Karpas-422 (cell line): ENCODE measurements around the gene PTPRD. TPM values are rescaled to one million over a fixed set of nuclear protein-coding genes. Genes with fewer than 3 reads are reported as not detected.

Source experiments
- DNase-seq: peaks from one replicate; pipeline ENCODE4 v3.0.0-alpha.2; 2015
- H2AFZ ChIP-seq: fragments of 200-600 bp; sonication (generic); 2 replicates; pipeline ENCODE4 v1.6.1; 2014; ENCODE audit warnings: antibody characterized with exemption, low read length, mixed read lengths
- H3K27ac ChIP-seq: fragments of 200-600 bp; sonication (generic); 2 replicates; pipeline ENCODE4 v1.5.1; 2014; ENCODE audit warnings: mild to moderate bottlenecking, low read length, moderate library complexity
- H3K27me3 ChIP-seq: fragments of 200-600 bp; sonication (generic); 2 replicates; pipeline ENCODE4 v1.6.1; 2014; ENCODE audit warnings: low read length, mixed read lengths
- H3K36me3 ChIP-seq: fragments of 200-600 bp; sonication (generic); 2 replicates; pipeline ENCODE4 v1.6.1; 2014; ENCODE audit warnings: low read length, mixed read lengths; ENCODE audit not compliant: insufficient read depth
- H3K4me1 ChIP-seq: fragments of 200-600 bp; sonication (generic); 2 replicates; pipeline ENCODE4 v1.6.1; 2014; ENCODE audit warnings: mild to moderate bottlenecking, low read length, mixed read lengths
- H3K4me2 ChIP-seq: fragments of 200-600 bp; sonication (generic); 2 replicates; pipeline ENCODE4 v1.6.1; 2014; ENCODE audit warnings: low read length, low read depth, mild to moderate bottlenecking; ENCODE audit not compliant: poor library complexity, severe bottlenecking
- H3K4me3 ChIP-seq: fragments of 200-600 bp; sonication (generic); 2 replicates; pipeline ENCODE4 v1.5.1; 2014; ENCODE audit warnings: mild to moderate bottlenecking, antibody characterized with exemption, low read length, mixed read lengths
- H3K79me2 ChIP-seq: fragments of 200-600 bp; sonication (generic); 2 replicates; pipeline ENCODE4 v1.6.1; 2014; ENCODE audit warnings: mild to moderate bottlenecking, low read length, mixed read lengths
- H3K9ac ChIP-seq: fragments of 200-600 bp; sonication (generic); 2 replicates; pipeline ENCODE4 v1.6.0; 2014; ENCODE audit warnings: low read length
- H3K9me2 ChIP-seq: fragments of 200-600 bp; sonication (generic), shearing (Covaris generic); replicated peaks from 2 replicates; pipeline ENCODE4 v1.6.0; 2014; ENCODE audit warnings: mild to moderate bottlenecking, low read length, moderate library complexity; ENCODE audit not compliant: insufficient read depth
- H3K9me3 ChIP-seq: fragments of 300-700, 200-600 bp; sonication (generic); 2 replicates; pipeline ENCODE4 v1.6.1; 2014; ENCODE audit warnings: low read length, mixed read lengths
- H4K20me1 ChIP-seq: fragments of 200-600 bp; sonication (generic); 2 replicates; pipeline ENCODE4 v1.6.1; 2014; ENCODE audit warnings: mild to moderate bottlenecking, antibody characterized with exemption, low read length, low read depth; ENCODE audit not compliant: insufficient read depth
- total RNA-seq: library from RNA; depleted of rRNA; stranded (reverse); fragments of >200 nt; shearing (Covaris generic); gene quantifications from 2 replicates; pipeline ENCODE4 v1.2.3, GENCODE V29; 2014; ENCODE audit warnings: low replicate concordance

Gene PTPRD
- total RNA-seq, 1 experiment from 2014 or later: 0.63 TPM

DNA sequence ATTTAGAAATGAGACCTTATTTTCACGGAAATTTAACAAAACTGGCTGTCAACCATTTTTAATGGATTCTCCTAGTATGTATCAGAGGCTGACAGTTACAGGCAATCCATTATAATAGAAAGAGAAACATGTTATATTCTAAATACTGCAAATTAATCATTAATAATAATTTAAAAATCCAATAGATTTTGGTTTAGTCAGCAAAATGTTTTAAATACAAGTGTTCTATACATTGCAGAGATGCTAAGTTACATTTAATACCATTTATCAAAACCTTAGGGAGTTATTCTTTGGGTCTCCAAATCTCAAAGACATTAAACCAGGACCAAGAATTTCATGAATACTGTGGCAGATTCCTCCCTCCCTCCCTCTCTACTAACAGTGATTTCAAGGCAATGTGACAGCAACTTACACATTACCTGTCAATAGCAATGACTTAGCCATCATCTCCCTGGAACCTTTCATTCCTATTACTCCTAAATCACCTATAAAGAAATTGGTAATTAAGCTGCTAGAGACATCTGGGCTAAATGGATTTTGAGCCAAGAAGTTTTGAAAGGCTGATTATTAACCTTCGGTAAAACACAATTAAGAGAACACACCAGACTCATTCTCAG is 2044.7 kb downstream of the PTPRD start:
- Histone ChIP-seq H3K4me3 (no peak overlapping the region), H3K79me2 (no peaks in the 10 kb centered on the region), H3K36me3 (no peaks in the 10 kb centered on the region), H3K27me3 (no peaks in the 10 kb centered on the region), H3K27ac (no peak overlapping the region), H3K4me2 (no peak overlapping the region), H3K9me2 (no peaks in the 10 kb centered on the region), H3K9ac (no peak overlapping the region), H4K20me1 (no peaks in the 10 kb centered on the region), H3K9me3 (peaks cover 16% of the 10 kb centered on the region), H2AFZ (no peak overlapping the region), H3K4me1 (no peaks in the 10 kb centered on the region)
- DNase-seq: no peak

DNA sequence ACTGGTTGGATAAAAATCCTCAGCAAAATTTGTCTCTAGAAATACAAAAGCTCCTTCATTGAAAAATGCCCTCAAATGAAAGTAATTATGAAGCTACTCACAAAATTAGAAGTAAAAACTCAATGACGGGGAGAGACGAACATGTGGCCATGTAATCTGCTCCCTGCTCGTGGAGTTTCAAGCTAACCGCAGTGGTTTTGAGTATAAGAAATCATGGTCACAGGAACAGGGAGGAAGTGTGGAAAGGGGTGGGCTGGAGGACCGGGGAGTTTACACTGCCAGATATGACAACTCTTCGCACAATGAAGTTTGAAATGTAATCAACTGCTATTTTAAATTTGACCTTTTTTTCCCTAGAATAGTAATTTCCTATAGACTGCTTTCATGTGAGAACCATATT is 2047.8 kb downstream of the PTPRD start:
- Histone ChIP-seq H3K4me2 (no peak overlapping the region), H4K20me1 (no peaks in the 10 kb centered on the region), H2AFZ (no peak overlapping the region), H3K9ac (no peak overlapping the region), H3K4me3 (no peak overlapping the region), H3K27me3 (no peaks in the 10 kb centered on the region), H3K9me3 (peaks cover 8% of the 10 kb centered on the region), H3K36me3 (no peaks in the 10 kb centered on the region), H3K27ac (no peak overlapping the region), H3K4me1 (no peaks in the 10 kb centered on the region), H3K9me2 (no peaks in the 10 kb centered on the region), H3K79me2 (no peaks in the 10 kb centered on the region)
- DNase-seq: no peak

DNA sequence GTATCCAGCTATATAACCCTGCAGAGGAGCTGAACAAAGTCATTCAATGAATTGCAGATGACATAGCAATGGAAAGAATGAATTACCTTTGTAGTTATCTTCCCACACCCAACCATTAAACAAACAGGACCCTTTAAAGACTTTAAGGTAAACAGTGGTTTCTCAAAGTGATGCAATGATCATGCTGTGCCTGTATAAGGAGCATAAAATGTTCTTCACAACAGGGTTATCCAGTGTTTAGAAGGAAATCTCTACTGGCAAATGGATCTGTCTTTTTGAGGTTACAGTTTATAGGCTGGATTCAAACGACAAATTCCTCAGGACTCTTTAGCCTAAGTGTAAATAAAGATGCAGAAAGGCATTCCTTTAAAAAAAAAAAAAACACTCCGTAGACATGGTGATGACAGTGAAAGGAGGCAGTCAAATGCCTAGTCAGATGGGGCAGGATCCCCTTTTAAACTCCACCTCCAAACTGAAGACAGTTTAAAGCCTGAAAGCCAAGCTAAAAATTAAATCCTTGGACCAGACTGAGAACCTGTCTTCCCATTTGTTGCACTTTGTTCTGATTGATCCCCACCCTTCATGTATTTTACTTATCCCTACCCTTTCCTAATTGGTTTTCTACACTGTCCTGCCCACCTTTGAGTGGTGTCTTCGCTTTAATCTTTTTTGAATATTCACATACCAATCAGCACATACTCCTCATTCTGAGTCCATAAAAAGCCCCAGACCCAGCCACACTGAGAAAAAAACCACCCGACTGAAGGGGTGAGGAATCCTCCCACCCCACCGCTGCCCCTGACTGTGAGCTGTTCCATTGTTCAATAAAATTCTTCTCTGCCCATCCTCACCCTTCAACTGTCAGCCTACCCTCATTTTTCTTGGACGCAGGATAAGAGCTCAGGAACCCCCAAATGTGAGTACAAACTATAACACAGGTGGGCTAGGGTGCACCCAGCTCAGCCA is 2052.0 kb downstream of the PTPRD start:
- H3K4me3 ChIP-seq: no peak overlapping the region
- no peak for DNase-seq
- H3K9ac ChIP-seq: no peak overlapping the region
- no peaks in the 10 kb centered on the region for H4K20me1 ChIP-seq
- no peaks in the 10 kb centered on the region for H3K9me2 ChIP-seq
- no peaks in the 10 kb centered on the region for H3K79me2 ChIP-seq
- H3K4me1 ChIP-seq: no peaks in the 10 kb centered on the region
- no peak overlapping the region for H2AFZ ChIP-seq
- no peaks in the 10 kb centered on the region for H3K27me3 ChIP-seq
- H3K4me2 ChIP-seq: no peak overlapping the region
- H3K9me3 ChIP-seq: peaks cover 3% of the 10 kb centered on the region
- H3K36me3 ChIP-seq: no peaks in the 10 kb centered on the region
- H3K27ac ChIP-seq: no peak overlapping the region

DNA sequence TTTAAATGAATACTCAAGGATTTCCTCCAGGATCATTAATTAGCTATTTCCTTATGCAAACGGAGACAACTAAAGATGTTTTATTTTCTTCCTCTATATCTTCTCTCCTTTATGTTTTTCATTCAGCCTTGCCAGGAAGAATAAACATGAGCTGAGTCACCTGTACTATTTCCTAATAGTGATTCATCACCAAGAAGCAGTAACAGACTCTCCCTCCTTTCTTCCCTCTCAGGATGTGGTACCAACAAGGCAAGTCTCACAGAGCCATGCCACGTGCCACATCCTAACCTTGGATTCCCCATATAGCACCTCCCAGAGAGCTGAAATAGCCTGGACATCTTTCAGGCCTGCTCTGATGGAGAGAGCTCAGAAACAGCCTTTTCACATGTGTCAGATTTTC is 2054.6 kb downstream of the PTPRD start:
- no peak overlapping the region for H3K27ac ChIP-seq
- no peak overlapping the region for H2AFZ ChIP-seq
- no peaks in the 10 kb centered on the region for H3K79me2 ChIP-seq
- H3K4me1 ChIP-seq: no peaks in the 10 kb centered on the region
- H3K9me2 ChIP-seq: no peaks in the 10 kb centered on the region
- H4K20me1 ChIP-seq: no peaks in the 10 kb centered on the region
- DNase-seq: no peak
- no peak overlapping the region for H3K4me3 ChIP-seq
- no peaks in the 10 kb centered on the region for H3K36me3 ChIP-seq
- no peaks in the 10 kb centered on the region for H3K27me3 ChIP-seq
- H3K9me3 ChIP-seq: no peaks in the 10 kb centered on the region; the same call in 1 of the 2 replicates
- H3K4me2 ChIP-seq: no peak overlapping the region
- H3K9ac ChIP-seq: no peak overlapping the region

DNA sequence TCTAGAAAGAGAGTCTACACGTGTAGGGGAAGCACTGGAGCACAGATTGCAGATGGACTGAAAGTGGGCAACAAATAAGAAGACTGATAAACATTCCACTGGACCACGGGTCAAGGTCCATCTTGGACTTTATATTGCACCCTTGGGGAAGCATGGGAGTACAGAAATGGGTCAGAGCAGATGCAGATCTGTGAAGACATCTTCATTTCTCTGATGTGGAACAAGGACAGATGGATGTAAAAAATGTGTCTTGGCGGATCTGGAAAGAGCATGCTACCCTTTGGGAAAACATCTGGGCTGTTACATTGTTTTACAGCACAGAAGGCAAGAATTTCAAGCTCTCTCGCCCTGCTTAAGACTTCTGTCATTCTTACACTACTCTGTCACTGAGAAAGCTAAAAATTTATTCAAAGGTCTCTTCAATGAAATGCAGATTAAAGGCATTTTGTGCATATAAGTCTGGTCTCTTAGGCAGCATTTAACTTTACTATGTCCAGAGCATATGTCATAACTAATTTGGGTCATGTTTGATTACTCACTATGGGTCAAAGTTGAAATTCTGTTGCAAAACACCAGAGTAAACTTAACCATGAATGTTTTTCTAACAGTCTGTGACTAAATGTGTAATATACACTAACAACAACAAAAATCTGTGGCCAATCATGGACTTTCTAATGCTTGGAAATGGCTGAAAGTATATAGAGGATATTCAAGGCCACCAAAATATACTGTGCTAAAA is 2056.9 kb downstream of the PTPRD start:
- H2AFZ ChIP-seq: no peak overlapping the region; the same call in 1 of the 2 replicates
- H3K9ac ChIP-seq: no peak overlapping the region
- DNase-seq: no peak

DNA sequence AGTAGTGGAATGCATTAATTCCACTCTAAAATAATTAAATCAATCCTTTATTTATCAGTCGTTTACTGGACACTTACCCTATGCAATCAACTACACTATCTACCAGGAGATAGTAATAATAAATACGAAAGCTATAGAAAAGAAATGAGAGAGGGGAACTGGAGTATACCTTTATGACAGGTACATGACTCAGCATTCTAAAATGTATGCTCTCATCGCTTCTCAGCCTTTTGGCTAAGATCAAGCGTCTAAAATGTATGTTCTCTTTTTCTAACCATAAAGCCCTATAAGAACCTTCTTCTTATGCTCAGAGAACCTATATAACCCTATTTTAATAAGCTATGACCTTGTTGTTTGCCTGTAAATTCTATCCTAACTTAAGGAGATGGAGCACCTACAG is 2059.4 kb downstream of the PTPRD start:
- no peak overlapping the region for H3K27ac ChIP-seq
- no peak overlapping the region for H2AFZ ChIP-seq
- H3K36me3 ChIP-seq: no peaks in the 10 kb centered on the region
- no peaks in the 10 kb centered on the region for H3K4me1 ChIP-seq
- no peak overlapping the region for H3K4me3 ChIP-seq
- H3K9ac ChIP-seq: no peak overlapping the region
- no peak overlapping the region for H3K4me2 ChIP-seq
- peaks cover 15% of the 10 kb centered on the region for H3K9me3 ChIP-seq
- H3K79me2 ChIP-seq: no peaks in the 10 kb centered on the region
- no peak for DNase-seq
- no peaks in the 10 kb centered on the region for H3K9me2 ChIP-seq
- no peaks in the 10 kb centered on the region for H4K20me1 ChIP-seq
- no peaks in the 10 kb centered on the region for H3K27me3 ChIP-seq

More for the DNA sequence above, 2056.9 kb downstream of the PTPRD start:
- no peak overlapping the region for H3K4me3 ChIP-seq
- no peaks in the 10 kb centered on the region for H4K20me1 ChIP-seq
- H3K79me2 ChIP-seq: no peaks in the 10 kb centered on the region
- no peak overlapping the region for H3K4me2 ChIP-seq
- no peak overlapping the region for H3K27ac ChIP-seq
- H3K4me1 ChIP-seq: no peaks in the 10 kb centered on the region
- H3K9me2 ChIP-seq: no peaks in the 10 kb centered on the region
- H3K36me3 ChIP-seq: no peaks in the 10 kb centered on the region
- H3K27me3 ChIP-seq: no peaks in the 10 kb centered on the region
- H3K9me3 ChIP-seq: peaks cover 7% of the 10 kb centered on the region

DNA sequence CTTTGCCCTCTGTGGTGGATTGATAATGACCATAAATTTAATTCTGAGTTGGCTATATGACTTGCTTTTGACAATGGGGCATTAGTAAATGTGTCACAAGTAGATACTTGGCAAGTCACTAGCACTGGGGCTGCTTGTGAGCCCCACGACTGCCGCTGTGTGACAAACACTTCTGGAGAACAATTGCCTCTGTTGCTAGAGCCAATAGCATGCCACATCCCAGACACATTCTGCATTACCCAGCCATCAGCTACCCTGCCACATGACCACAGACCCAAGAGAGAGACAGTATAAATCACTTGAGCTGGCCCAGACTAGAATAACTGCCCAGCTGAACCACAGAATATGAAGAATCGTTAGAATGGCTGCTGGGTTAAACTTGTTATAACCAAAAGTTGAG is 2060.1 kb downstream of the PTPRD start:
- H3K9me3 ChIP-seq: peaks cover 19% of the 10 kb centered on the region
- H3K4me2 ChIP-seq: no peak overlapping the region
- no peaks in the 10 kb centered on the region for H3K79me2 ChIP-seq
- no peaks in the 10 kb centered on the region for H3K36me3 ChIP-seq
- no peak overlapping the region for H3K27ac ChIP-seq
- H3K4me3 ChIP-seq: no peak overlapping the region
- no peaks in the 10 kb centered on the region for H3K4me1 ChIP-seq
- DNase-seq: no peak
- no peaks in the 10 kb centered on the region for H3K27me3 ChIP-seq
- H3K9me2 ChIP-seq: no peaks in the 10 kb centered on the region
- no peak overlapping the region for H3K9ac ChIP-seq
- no peaks in the 10 kb centered on the region for H4K20me1 ChIP-seq
- H2AFZ ChIP-seq: no peak overlapping the region

DNA sequence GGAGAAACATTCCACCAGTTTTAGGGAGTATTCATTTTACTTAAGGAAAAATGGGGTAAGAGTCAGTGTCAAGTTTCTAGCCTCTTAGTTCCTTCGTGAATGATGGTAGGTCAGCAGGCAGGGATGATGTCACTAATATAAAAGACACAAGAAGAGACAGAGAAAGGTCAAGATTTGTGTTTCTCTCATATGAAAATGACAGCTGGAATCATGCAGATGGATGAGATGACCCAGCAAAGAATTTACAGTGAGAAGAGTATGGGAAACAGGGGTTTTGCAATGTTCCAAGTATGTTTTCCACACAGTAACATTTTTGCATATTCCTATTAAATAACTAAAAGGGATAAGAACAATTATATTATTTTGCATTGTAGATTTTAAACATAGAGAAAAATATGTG is 2063.6 kb downstream of the PTPRD start:
- Histone ChIP-seq H3K27me3 (no peaks in the 10 kb centered on the region), H3K27ac (no peak overlapping the region), H3K9me3 (peaks cover 26% of the 10 kb centered on the region), H4K20me1 (no peaks in the 10 kb centered on the region), H3K4me3 (no peak overlapping the region), H3K79me2 (no peaks in the 10 kb centered on the region), H3K4me2 (no peak overlapping the region), H3K36me3 (no peaks in the 10 kb centered on the region), H3K9me2 (no peaks in the 10 kb centered on the region), H2AFZ (no peak overlapping the region), H3K4me1 (no peaks in the 10 kb centered on the region), H3K9ac (no peak overlapping the region)
- no peak for DNase-seq
